Activated naive CD4-positive, alpha-beta T cell (primary cell): ENCODE measurements around the gene ARL10.

Experiments used
- DNase-seq, 4 experiments: peaks; one replicate each; lab custom pipeline; 2025; lab: John Stamatoyannopoulos, UW

ARL10 gene

GRCh38 chr5:176361437-176362232, 3.7 kb upstream of the ARL10 start, which contains the start of gene KIAA1191:
TSS of gene KIAA1191 (minus strand) at chr5:176361764. CDS start at chr5:176359508, 2,256 bp downstream.
- peak; percentile 75 to 92 (median 86) for DNase-seq

- no peak for DNase-seq
Observed at GRCh38 chr5:176362233-176362490, 3.1 kb upstream of the ARL10 start.

GRCh38 chr5:176364765-176365350, 429 bp upstream of the ARL10 start:
- peak in 1 of 4 experiments; percentile 15 for DNase-seq

GRCh38 chr5:176366232-176366894, 1.1 kb downstream of the ARL10 start:
- DNase-seq, result no peak

GRCh38 chr5:176368726-176369125, 3.4 kb downstream of the ARL10 start:
- DNase-seq, result no peak

GRCh38 chr5:176369934-176370711, 4.8 kb downstream of the ARL10 start:
- DNase-seq, result no peak

GRCh38 chr5:176371621-176372539, 6.6 kb downstream of the ARL10 start:
- no peak for DNase-seq

- no peak for DNase-seq
Observed at GRCh38 chr5:176373100-176373818, 8.0 kb downstream of the ARL10 start.

GRCh38 chr5:176379881-176380280, 14.6 kb downstream of the ARL10 start:
- DNase-seq, result no peak

- DNase-seq, result no peak
Observed at GRCh38 chr5:176381423-176381822, 16.1 kb downstream of the ARL10 start.

GRCh38 chr5:176381979-176382378, 16.7 kb downstream of the ARL10 start:
- DNase-seq, result no peak

GRCh38 chr5:176382721-176383120, 17.4 kb downstream of the ARL10 start:
- no peak for DNase-seq

GRCh38 chr5:176383248-176383905, 18.1 kb downstream of the ARL10 start:
- DNase-seq, result no peak

- DNase-seq, result no peak
Observed at GRCh38 chr5:176383961-176384360, 18.7 kb downstream of the ARL10 start.

- DNase-seq, result no peak
Observed at GRCh38 chr5:176384366-176384930, 19.2 kb downstream of the ARL10 start.

- DNase-seq, result no peak
Observed at GRCh38 chr5:176384991-176385390, 19.7 kb downstream of the ARL10 start.

- DNase-seq, result no peak
Observed at GRCh38 chr5:176386491-176386890, 21.2 kb downstream of the ARL10 start.

GRCh38 chr5:176387384-176387925, 22.2 kb downstream of the ARL10 start:
- DNase-seq, result no peak

GRCh38 chr5:176388003-176388443, 22.7 kb downstream of the ARL10 start:
- no peak for DNase-seq
